ENCODE measurements around the gene HS1BP3.

Gene HS1BP3

DNA sequence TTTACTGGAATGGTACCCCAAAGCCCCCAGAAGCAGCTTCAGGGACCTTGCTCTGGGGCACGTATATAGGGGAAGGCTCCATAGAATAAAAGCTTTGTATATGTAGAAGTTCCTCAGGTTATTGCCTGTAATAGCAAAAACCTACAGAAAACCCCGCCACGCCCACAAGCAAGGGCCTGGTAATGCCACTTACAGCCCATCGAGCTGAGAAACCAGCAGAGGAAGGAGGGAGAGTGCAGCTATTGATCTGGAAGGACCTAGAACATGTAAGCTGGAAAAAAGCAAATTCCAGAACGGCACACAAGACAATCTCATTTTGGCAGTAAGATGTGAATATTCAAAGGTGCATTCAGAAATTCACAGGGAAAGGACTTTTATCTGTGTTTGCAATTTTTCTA, 15.8 kb downstream of the HS1BP3 start:
- no CpG with 5 or more reads among the region's 5 CpGs for WGBS (ENCODE audit: extremely low coverage, insufficient coverage, insufficient read length)
- Histone ChIP-seq H3K79me2 (ENCODE audit: control insufficient read depth, insufficient read depth, low read length, poor library complexity) (no peaks in the 10 kb centered on the region), H3K79me1 (ENCODE audit: low read length) (peaks cover 18% of the 10 kb centered on the region), H3K27ac (ENCODE audit: low read depth, low read length) (no peak overlapping the region), H3K18ac (ENCODE audit: low read length) (no peak overlapping the region), H4K12ac (ENCODE audit: low read depth, low read length) (no peak overlapping the region), H2BK120ac (ENCODE audit: insufficient read depth, low read length, poor library complexity) (peak overlapping the region; percentile 31), H3K4me2 (ENCODE audit: low read length) (no peak overlapping the region), H2BK5ac (ENCODE audit: low read depth, low read length, poor library complexity) (no peak overlapping the region), H2BK12ac (ENCODE audit: low read length) (peak overlapping the region; percentile 79), H3K9me3 (ENCODE audit: insufficient read depth, low read depth, low read length) (no peaks in the 10 kb centered on the region), H3K4me3 (ENCODE audit: low read depth, low read length) (no peak overlapping the region), H3K4me1 (ENCODE audit: control insufficient read depth in 1 of 2, insufficient read depth in 2 of 2, low read length in 2 of 2) (peaks cover 12 to 13% of the 10 kb centered on the region in 2 experiments), H3K14ac (ENCODE audit: low read length) (no peak overlapping the region), H3K27me3 (ENCODE audit: insufficient read depth, low read length) (no peaks in the 10 kb centered on the region), H3K9ac (ENCODE audit: low read length) (no peak overlapping the region), H2AK5ac (ENCODE audit: low read length) (peak overlapping the region; percentile 42), H3K36me3 (ENCODE audit: control insufficient read depth in 1 of 2, insufficient read depth in 2 of 2, low read length in 2 of 2) (peaks cover 19 to 21% of the 10 kb centered on the region in 2 experiments), H4K91ac (ENCODE audit: low read depth, low read length) (peak overlapping the region; percentile 55), H3K23ac (ENCODE audit: low read length) (no peak overlapping the region), H2AFZ (ENCODE audit: insufficient read depth, low read length, poor library complexity) (no peak overlapping the region), H4K8ac (ENCODE audit: low read depth, low read length) (no peak overlapping the region), H3K4ac (ENCODE audit: low read depth, low read length) (no peak overlapping the region)
- DNase-seq, result no peak

DNA sequence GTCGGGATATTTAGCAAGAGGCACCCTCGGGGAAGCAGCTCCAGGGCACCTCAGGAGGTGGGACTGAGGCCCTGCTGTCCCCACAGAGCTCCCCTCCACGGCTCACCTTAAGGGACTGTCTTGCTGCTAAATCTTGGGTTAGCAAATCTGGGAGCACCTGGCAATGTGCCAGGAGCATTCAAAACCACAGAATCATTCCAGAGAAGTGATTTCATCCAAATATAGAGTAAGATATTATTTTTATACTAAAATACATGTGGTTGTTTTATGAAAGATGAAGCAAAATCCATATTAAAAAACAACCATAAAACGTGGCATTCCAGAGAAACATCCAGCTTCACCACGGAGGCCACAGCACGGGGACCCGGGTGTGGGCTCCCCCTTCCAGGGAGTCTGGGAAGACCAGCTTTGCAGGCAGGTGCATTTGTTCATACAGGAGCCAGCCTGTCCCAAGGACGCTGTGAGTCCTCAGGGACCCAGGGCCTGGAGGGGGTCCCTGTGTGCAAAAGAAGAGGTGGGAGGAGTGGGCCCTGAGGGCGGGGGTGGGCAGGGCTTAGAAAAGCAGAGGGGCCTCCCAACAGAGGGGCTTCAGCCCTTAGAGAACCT, 16.3 kb downstream of the HS1BP3 start:
- H3K79me1 ChIP-seq (ENCODE audit: low read length), result peaks cover 18% of the 10 kb centered on the region
- H3K27ac ChIP-seq (ENCODE audit: low read depth, low read length), result no peak overlapping the region
- WGBS (ENCODE audit: extremely low coverage, insufficient coverage, insufficient read length), result no CpG with 5 or more reads among the region's 9 CpGs
- H4K12ac ChIP-seq (ENCODE audit: low read depth, low read length), result no peak overlapping the region
- peak overlapping the region; percentile 73 for H2AK5ac ChIP-seq (ENCODE audit: low read length)
- H2AFZ ChIP-seq (ENCODE audit: insufficient read depth, low read length, poor library complexity), result no peak overlapping the region
- no peak overlapping the region for H3K4me3 ChIP-seq (ENCODE audit: low read depth, low read length)
- H2BK12ac ChIP-seq (ENCODE audit: low read length), result peak overlapping the region; percentile 59
- H3K36me3 ChIP-seq (ENCODE audit: control insufficient read depth in 1 of 2, insufficient read depth in 2 of 2, low read length in 2 of 2), result peaks cover 16 to 19% of the 10 kb centered on the region in 2 experiments
- peak overlapping the region; percentile 32 for H3K18ac ChIP-seq (ENCODE audit: low read length)
- peak overlapping the region; percentile 55 for H2BK120ac ChIP-seq (ENCODE audit: insufficient read depth, low read length, poor library complexity)
- H3K4me2 ChIP-seq (ENCODE audit: low read length), result no peak overlapping the region
- H4K8ac ChIP-seq (ENCODE audit: low read depth, low read length), result no peak overlapping the region
- H3K27me3 ChIP-seq (ENCODE audit: insufficient read depth, low read length), result no peaks in the 10 kb centered on the region
- H3K9ac ChIP-seq (ENCODE audit: low read length), result no peak overlapping the region
- peak overlapping the region; percentile 55 for H4K91ac ChIP-seq (ENCODE audit: low read depth, low read length)
- H3K4me1 ChIP-seq (ENCODE audit: control insufficient read depth in 1 of 2, insufficient read depth in 2 of 2, low read length in 2 of 2), result peaks cover 12 to 13% of the 10 kb centered on the region in 2 experiments
- H2BK5ac ChIP-seq (ENCODE audit: low read depth, low read length, poor library complexity), result no peak overlapping the region
- H3K79me2 ChIP-seq (ENCODE audit: control insufficient read depth, insufficient read depth, low read length, poor library complexity), result no peaks in the 10 kb centered on the region
- H3K9me3 ChIP-seq (ENCODE audit: insufficient read depth, low read depth, low read length), result no peaks in the 10 kb centered on the region
- peak overlapping the region; percentile 24 for H3K14ac ChIP-seq (ENCODE audit: low read length)
- peak overlapping the region; percentile 19 for H3K4ac ChIP-seq (ENCODE audit: low read depth, low read length)
- DNase-seq, result no peak
- H3K23ac ChIP-seq (ENCODE audit: low read length), result no peak overlapping the region

DNA sequence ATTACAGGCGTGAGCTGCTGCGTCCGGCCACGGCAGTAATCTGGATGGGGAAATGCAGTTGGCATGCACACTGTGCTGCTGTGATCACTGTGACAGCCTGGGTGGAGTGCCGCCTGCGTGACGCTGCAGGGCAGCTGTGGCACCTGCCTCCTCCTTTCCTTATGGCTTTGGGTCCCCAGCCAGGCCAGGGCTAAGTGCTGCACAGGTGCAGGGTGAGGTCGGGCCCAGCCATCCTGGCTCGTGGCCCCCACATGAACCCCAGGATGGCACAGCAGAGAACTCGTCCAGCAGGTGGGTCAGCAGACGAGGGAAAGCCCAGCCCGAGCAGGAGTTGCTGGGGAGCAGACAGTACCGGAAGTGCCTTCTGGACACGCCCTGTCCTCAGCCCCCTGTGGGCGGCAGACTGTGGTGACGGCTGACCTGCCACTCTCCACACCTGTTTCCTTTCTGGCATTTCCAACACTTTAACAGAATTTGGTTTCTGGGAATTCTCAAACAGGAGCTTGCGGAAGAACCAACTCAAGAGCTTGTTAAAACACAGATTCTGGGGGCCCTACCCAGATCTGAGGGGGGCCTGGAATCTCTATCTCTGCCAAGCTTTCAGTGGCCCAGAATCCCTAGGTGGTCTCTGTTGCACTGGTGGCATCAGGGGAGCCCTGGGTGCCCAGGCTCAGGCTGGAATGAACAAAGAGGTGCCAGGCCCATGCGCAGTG, 16.9 kb downstream of the HS1BP3 start:
- Histone ChIP-seq H3K14ac (ENCODE audit: low read length) (peak overlapping the region; percentile 36), H4K91ac (ENCODE audit: low read depth, low read length) (peak overlapping the region; percentile 49)

DNA sequence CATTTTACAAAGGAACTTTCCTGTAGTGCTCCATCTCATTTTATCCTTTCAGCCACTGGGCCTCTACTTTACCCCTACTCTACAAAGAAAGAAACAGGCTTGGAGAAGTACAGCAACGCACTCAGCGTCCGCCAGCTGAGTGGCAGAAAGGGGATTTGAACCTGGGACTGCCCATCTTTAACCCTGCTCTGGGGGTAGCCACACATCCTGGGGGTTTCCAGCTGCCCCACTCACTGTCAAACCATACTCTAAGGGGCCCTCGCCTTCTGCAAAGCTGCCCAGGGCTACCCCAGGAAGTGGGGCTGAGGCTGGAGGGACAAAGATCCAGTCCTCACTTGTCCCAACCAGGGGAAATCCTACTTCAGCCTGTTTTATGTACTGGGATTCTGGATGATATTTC, 17.9 kb downstream of the HS1BP3 start:
- Histone ChIP-seq H3K36me3 (ENCODE audit: control insufficient read depth in 1 of 2, insufficient read depth in 2 of 2, low read length in 2 of 2) (peaks cover 12 to 14% of the 10 kb centered on the region in 2 experiments), H3K79me1 (ENCODE audit: low read length) (peaks cover 18% of the 10 kb centered on the region)

More for the DNA sequence above, 16.9 kb downstream of the HS1BP3 start:
- Histone ChIP-seq H3K79me2 (ENCODE audit: control insufficient read depth, insufficient read depth, low read length, poor library complexity) (no peaks in the 10 kb centered on the region), H3K4me1 (ENCODE audit: control insufficient read depth in 1 of 2, insufficient read depth in 2 of 2, low read length in 2 of 2) (peaks cover 12 to 13% of the 10 kb centered on the region in 2 experiments), H3K27me3 (ENCODE audit: insufficient read depth, low read length) (no peaks in the 10 kb centered on the region), H2BK120ac (ENCODE audit: insufficient read depth, low read length, poor library complexity) (peak overlapping the region; percentile 70), H3K27ac (ENCODE audit: low read depth, low read length) (no peak overlapping the region), H4K12ac (ENCODE audit: low read depth, low read length) (peak overlapping the region; percentile 22), H3K23ac (ENCODE audit: low read length) (no peak overlapping the region), H3K4me2 (ENCODE audit: low read length) (no peak overlapping the region), H3K4me3 (ENCODE audit: low read depth, low read length) (no peak overlapping the region), H3K9me3 (ENCODE audit: insufficient read depth, low read depth, low read length) (no peaks in the 10 kb centered on the region), H3K79me1 (ENCODE audit: low read length) (peaks cover 18% of the 10 kb centered on the region), H4K8ac (ENCODE audit: low read depth, low read length) (no peak overlapping the region), H2AK5ac (ENCODE audit: low read length) (peak overlapping the region; percentile 93), H3K4ac (ENCODE audit: low read depth, low read length) (peak overlapping the region; percentile 19), H2BK5ac (ENCODE audit: low read depth, low read length, poor library complexity) (no peak overlapping the region), H3K18ac (ENCODE audit: low read length) (peak overlapping the region; percentile 51), H2AFZ (ENCODE audit: insufficient read depth, low read length, poor library complexity) (no peak overlapping the region), H3K9ac (ENCODE audit: low read length) (no peak overlapping the region), H3K36me3 (ENCODE audit: control insufficient read depth in 1 of 2, insufficient read depth in 2 of 2, low read length in 2 of 2) (peaks cover 19% of the 10 kb centered on the region in 2 experiments), H2BK12ac (ENCODE audit: low read length) (peak overlapping the region; percentile 33)
- WGBS (ENCODE audit: extremely low coverage, insufficient coverage, insufficient read length), result no CpG with 5 or more reads among the region's 18 CpGs
- no peak for DNase-seq

More for the DNA sequence above, 17.9 kb downstream of the HS1BP3 start:
- H3K23ac ChIP-seq (ENCODE audit: low read length), result no peak overlapping the region
- H4K91ac ChIP-seq (ENCODE audit: low read depth, low read length), result no peak overlapping the region
- H4K12ac ChIP-seq (ENCODE audit: low read depth, low read length), result no peak overlapping the region
- no peak overlapping the region for H3K4me2 ChIP-seq (ENCODE audit: low read length)
- no peaks in the 10 kb centered on the region for H3K27me3 ChIP-seq (ENCODE audit: insufficient read depth, low read length)
- no peak overlapping the region for H3K9ac ChIP-seq (ENCODE audit: low read length)
- peak overlapping the region; percentile 38 for H3K14ac ChIP-seq (ENCODE audit: low read length)
- H3K27ac ChIP-seq (ENCODE audit: low read depth, low read length), result no peak overlapping the region
- no peak overlapping the region for H2BK120ac ChIP-seq (ENCODE audit: insufficient read depth, low read length, poor library complexity)
- H3K79me2 ChIP-seq (ENCODE audit: control insufficient read depth, insufficient read depth, low read length, poor library complexity), result no peaks in the 10 kb centered on the region
- WGBS (ENCODE audit: extremely low coverage, insufficient coverage, insufficient read length), result no CpG with 5 or more reads among the region's 4 CpGs
- no peak for DNase-seq
- no peak overlapping the region for H2AK5ac ChIP-seq (ENCODE audit: low read length)
- no peaks in the 10 kb centered on the region for H3K9me3 ChIP-seq (ENCODE audit: insufficient read depth, low read depth, low read length)
- peaks cover 12 to 13% of the 10 kb centered on the region in 2 experiments for H3K4me1 ChIP-seq (ENCODE audit: control insufficient read depth in 1 of 2, insufficient read depth in 2 of 2, low read length in 2 of 2)
- no peak overlapping the region for H3K18ac ChIP-seq (ENCODE audit: low read length)
- H2BK12ac ChIP-seq (ENCODE audit: low read length), result no peak overlapping the region
- H3K4ac ChIP-seq (ENCODE audit: low read depth, low read length), result no peak overlapping the region
- no peak overlapping the region for H2AFZ ChIP-seq (ENCODE audit: insufficient read depth, low read length, poor library complexity)
- no peak overlapping the region for H4K8ac ChIP-seq (ENCODE audit: low read depth, low read length)
- no peak overlapping the region for H2BK5ac ChIP-seq (ENCODE audit: low read depth, low read length, poor library complexity)
- no peak overlapping the region for H3K4me3 ChIP-seq (ENCODE audit: low read depth, low read length)
